Measurements from ENCODE around the gene ATP6V0A1. TPM values are rescaled to one million over a fixed set of nuclear protein-coding genes. Genes with fewer than 3 reads are reported as not detected.

The ATP6V0A1 gene
- total and polyA plus RNA-seq, 2 donors from 2014 or later, result 108 to 110 TPM

GRCh38 chr17:42509841-42510240, 51.2 kb downstream of the ATP6V0A1 start:
- no peak overlapping the region for H3K9ac ChIP-seq (ENCODE audit: low read length in 3 of 3)
- intact Hi-C loops (cut with DNase I), result loop anchor here (10.0 kb wide), 1 partner anchor 85 kb away; the partner anchor contains the start of gene CAVIN1
- no peak overlapping the region for H3K27ac ChIP-seq (ENCODE audit: low read depth in 2 of 2, low read length in 2 of 2)
- FAIRE-seq (no peak), DNase-seq (no peak)
- H3K27me3 ChIP-seq (ENCODE audit: control insufficient read depth, insufficient read depth, low read length), result no peaks in the 10 kb centered on the region
- H3K4me3 ChIP-seq (ENCODE audit: low read length in 3 of 3), result no peak overlapping the region
- H3K4me1 ChIP-seq (ENCODE audit: control insufficient read depth in 2 of 3, insufficient read depth in 2 of 3, low read depth in 1 of 3, low read length in 3 of 3), result peaks cover 0 to 20% (median 15%) of the 10 kb centered on the region in 3 donors
- peaks cover 2 to 41% (median 29%) of the 10 kb centered on the region in 3 donors for H3K36me3 ChIP-seq (ENCODE audit: control insufficient read depth in 2 of 3, insufficient read depth in 3 of 3, low read length in 3 of 3)
- TF ChIP-seq, protein P1, sequence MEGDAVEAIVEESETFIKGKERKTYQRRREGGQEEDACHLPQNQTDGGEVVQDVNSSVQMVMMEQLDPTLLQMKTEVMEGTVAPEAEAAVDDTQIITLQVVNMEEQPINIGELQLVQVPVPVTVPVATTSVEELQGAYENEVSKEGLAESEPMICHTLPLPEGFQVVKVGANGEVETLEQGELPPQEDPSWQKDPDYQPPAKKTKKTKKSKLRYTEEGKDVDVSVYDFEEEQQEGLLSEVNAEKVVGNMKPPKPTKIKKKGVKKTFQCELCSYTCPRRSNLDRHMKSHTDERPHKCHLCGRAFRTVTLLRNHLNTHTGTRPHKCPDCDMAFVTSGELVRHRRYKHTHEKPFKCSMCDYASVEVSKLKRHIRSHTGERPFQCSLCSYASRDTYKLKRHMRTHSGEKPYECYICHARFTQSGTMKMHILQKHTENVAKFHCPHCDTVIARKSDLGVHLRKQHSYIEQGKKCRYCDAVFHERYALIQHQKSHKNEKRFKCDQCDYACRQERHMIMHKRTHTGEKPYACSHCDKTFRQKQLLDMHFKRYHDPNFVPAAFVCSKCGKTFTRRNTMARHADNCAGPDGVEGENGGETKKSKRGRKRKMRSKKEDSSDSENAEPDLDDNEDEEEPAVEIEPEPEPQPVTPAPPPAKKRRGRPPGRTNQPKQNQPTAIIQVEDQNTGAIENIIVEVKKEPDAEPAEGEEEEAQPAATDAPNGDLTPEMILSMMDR (IDR thresholded peaks at IDR 0.05; ENCODE audit: borderline replicate concordance, extremely low read depth, insufficient read depth), result no peak
- H3K9me3 ChIP-seq (ENCODE audit: control insufficient read depth in 2 of 3, insufficient read depth in 1 of 3, low read length in 3 of 3), result no peaks in the 10 kb centered on the region

- no peak for FAIRE-seq
- no peak overlapping the region for H3K4me3 ChIP-seq (ENCODE audit: low read length in 3 of 3)
- no peak for DNase-seq
- H3K9ac ChIP-seq (ENCODE audit: low read length in 3 of 3), result peak overlapping the region in 1 of 3 donors; percentile 59
- intact Hi-C loops (cut with DNase I), result loop anchor here (10.0 kb wide), 1 partner anchor 87 kb away; the partner anchor contains the start of gene CAVIN1
- H3K9me3 ChIP-seq (ENCODE audit: control insufficient read depth in 2 of 3, insufficient read depth in 1 of 3, low read length in 3 of 3), result no peaks in the 10 kb centered on the region
- TF ChIP-seq, protein P1 (IDR thresholded peaks at IDR 0.05; ENCODE audit: borderline replicate concordance, extremely low read depth, insufficient read depth), result no peak
- H3K4me1 ChIP-seq (ENCODE audit: control insufficient read depth in 2 of 3, insufficient read depth in 2 of 3, low read depth in 1 of 3, low read length in 3 of 3), result peaks cover 0 to 25% (median 20%) of the 10 kb centered on the region in 3 donors
- H3K36me3 ChIP-seq (ENCODE audit: control insufficient read depth in 2 of 3, insufficient read depth in 3 of 3, low read length in 3 of 3), result peaks cover 2 to 44% (median 32%) of the 10 kb centered on the region in 3 donors
- H3K27ac ChIP-seq (ENCODE audit: low read depth in 2 of 2, low read length in 2 of 2), result peak overlapping the region; percentile 84 to 95
- H3K27me3 ChIP-seq (ENCODE audit: control insufficient read depth, insufficient read depth, low read length), result no peaks in the 10 kb centered on the region
Measured at GRCh38 chr17:42512246-42512645, 53.6 kb downstream of the ATP6V0A1 start.

DNA sequence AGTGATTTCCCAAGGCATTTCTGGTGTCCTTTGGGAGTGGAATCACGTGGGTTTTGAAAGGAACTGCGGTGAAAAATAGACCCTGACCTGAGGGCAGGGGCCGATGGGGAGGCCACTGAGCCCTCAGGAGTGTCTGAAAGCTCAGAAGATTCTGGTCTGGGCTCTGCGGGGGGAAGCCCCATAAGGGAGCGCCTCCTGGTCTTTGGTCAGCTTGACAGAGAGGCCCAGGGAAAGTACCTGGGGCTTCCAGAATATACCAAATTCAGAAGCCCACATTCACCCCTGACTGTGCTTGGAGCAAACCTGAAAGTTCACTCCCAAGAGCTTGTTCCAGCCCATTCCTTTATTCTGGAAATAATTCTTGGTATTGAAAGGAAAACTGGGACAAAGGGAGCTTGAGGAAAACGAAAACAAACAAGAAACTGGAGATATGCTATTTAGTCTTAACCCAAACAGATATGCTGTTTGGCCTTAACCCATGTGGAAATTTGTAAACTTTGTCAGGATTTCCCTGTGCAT, 54.1 kb downstream of the ATP6V0A1 start:
- peaks cover 2 to 44% (median 30%) of the 10 kb centered on the region in 3 donors for H3K36me3 ChIP-seq (ENCODE audit: control insufficient read depth in 2 of 3, insufficient read depth in 3 of 3, low read length in 3 of 3)

More for the DNA sequence above, 54.1 kb downstream of the ATP6V0A1 start:
- H3K9me3 ChIP-seq (ENCODE audit: control insufficient read depth in 2 of 3, insufficient read depth in 1 of 3, low read length in 3 of 3), result no peaks in the 10 kb centered on the region
- no peaks in the 10 kb centered on the region for H3K27me3 ChIP-seq (ENCODE audit: control insufficient read depth, insufficient read depth, low read length)
- intact Hi-C loops (cut with DNase I), result loop anchor here (10.0 kb wide), 1 partner anchor 88 kb away; the partner anchor contains the start of gene CAVIN1
- H3K4me1 ChIP-seq (ENCODE audit: control insufficient read depth in 2 of 3, insufficient read depth in 2 of 3, low read depth in 1 of 3, low read length in 3 of 3), result peaks cover under 1 to 30% (median 22%) of the 10 kb centered on the region in 3 donors
- DNase-seq (no peak), FAIRE-seq (no peak)
- H3K9ac ChIP-seq (ENCODE audit: low read length in 3 of 3), result peak overlapping the region in 1 of 3 donors; percentile 25
- no peak overlapping the region for H3K4me3 ChIP-seq (ENCODE audit: low read length in 3 of 3)
- H3K27ac ChIP-seq (ENCODE audit: low read depth in 2 of 2, low read length in 2 of 2), result peak overlapping the region; percentile 84 to 95
- TF ChIP-seq, protein P1 (IDR thresholded peaks at IDR 0.05; ENCODE audit: borderline replicate concordance, extremely low read depth, insufficient read depth), result no peak

Measured in kidney (tissue), 14 donors.